K562 (cell line): ENCODE measurements around the gene MLKL. TPM values are rescaled to one million over a fixed set of nuclear protein-coding genes. Genes with fewer than 3 reads are reported as not detected.

Experiments used
- EP400 ChIP-seq: fragments of 450-650 bp; IDR thresholded peaks from 2 replicates; pipeline ENCODE4 v1.6.1; 2017; ENCODE audit warnings: antibody characterized with exemption, mild to moderate bottlenecking, moderate library complexity
- ETV1 ChIP-seq: fragments of 450-650 bp; conservative IDR thresholded peaks from 2 replicates; pipeline ENCODE4 v1.6.1; 2016; ENCODE audit warnings: missing genetic modification characterization, control low read depth, low read depth, missing compliant biosample characterization
- MCM2 ChIP-seq: fragments of 450-650 bp; IDR thresholded peaks from 2 replicates; pipeline ENCODE4 v1.6.1; 2017; ENCODE audit warnings: low read depth, mild to moderate bottlenecking
- MITF ChIP-seq: IDR thresholded peaks from 2 replicates; pipeline ENCODE4 v1.6.1; 2014; ENCODE audit warnings: antibody characterized with exemption
- NCOA6 ChIP-seq: fragments of 450-650 bp; IDR thresholded peaks from 2 replicates; pipeline ENCODE4 v1.6.1; 2017; ENCODE audit warnings: mild to moderate bottlenecking
- NFXL1 ChIP-seq: fragments of 450-650 bp; formaldehyde crosslinking; IDR thresholded peaks from 2 replicates; pipeline ENCODE4 v1.4.0; 2021; ENCODE audit warnings: mild to moderate bottlenecking
- NR2C2 ChIP-seq, 2 experiments: fragments of 200-800 bp in 1 of 2; sonication (Bioruptor generic) in 1 of 2; sonication (generic) in 1 of 2; formaldehyde crosslinking in 1 of 2; IDR thresholded peaks; 2 replicates each; pipeline versions ENCODE4 v1.6.1 to v1.8.0; 2016 to 2022; ENCODE audit warnings: mild to moderate bottlenecking in 1 of 2, missing compliant biosample characterization in 1 of 2, missing genetic modification characterization in 1 of 2, missing genetic modification reagents in 1 of 2
- RERE ChIP-seq: sonication (generic); formaldehyde crosslinking; IDR thresholded peaks from 2 replicates; pipeline ENCODE4 v1.8.0; 2023; ENCODE audit warnings: missing genetic modification reagents, mild to moderate bottlenecking, borderline replicate concordance
- TFE3 ChIP-seq: fragments of 450-650 bp; formaldehyde crosslinking; IDR thresholded peaks from 2 replicates; pipeline ENCODE4 v1.4.0; 2020; ENCODE audit warnings: mild to moderate bottlenecking, mixed read lengths
- ZBTB11 ChIP-seq, 3 experiments: fragments of 200-800 bp in 1 of 3; fragments of 250-450 bp in 1 of 3; fragments of 450-650 bp in 1 of 3; sonication (Bioruptor Pico) in 1 of 3; sonication (Bioruptor generic) in 1 of 3; formaldehyde crosslinking in 1 of 3; IDR thresholded peaks; 2 replicates each; pipeline versions ENCODE4 v1.6.1 to v1.8.0; 2016 to 2022; ENCODE audit warnings: mild to moderate bottlenecking in 2 of 3, missing genetic modification characterization in 2 of 3, missing compliant biosample characterization in 1 of 3, moderate library complexity in 1 of 3
- ZEB2 ChIP-seq: fragments of 450-650 bp; IDR thresholded peaks from 2 replicates; pipeline ENCODE4 v1.6.1; 2016
- ZNF511 ChIP-seq: sonication (generic); formaldehyde crosslinking; IDR thresholded peaks from 2 replicates; pipeline ENCODE4 v1.8.0; 2022; ENCODE audit warnings: mild to moderate bottlenecking, missing genetic modification reagents
- polyA plus RNA-seq, 8 experiments: library from polyadenylated mRNA; depleted of rRNA in 4 of 8; stranded (reverse) in 5 of 8; unstranded in 3 of 8; fragments of >200 nt; fragmentation: Nextera tagmentation in 2 of 8; fragmentation: Illumina TruSeq in 1 of 8; extraction: Ambion mirVana in 2 of 8; extraction: Trizol in 1 of 8; gene quantifications; 2 replicates each; pipeline versions ENCODE4 v1.2.1 to v1.2.3, GENCODE V29; 2011 to 2014; ENCODE audit warnings: inconsistent platforms in 1 of 8, missing spikeins in 1 of 8
- total RNA-seq, 7 experiments: library from RNA; depleted of rRNA in 6 of 7; stranded (reverse); fragments of >200 nt in 6 of 7; fragmentation: Illumina TruSeq in 2 of 7; extraction: Trizol in 2 of 7; gene quantifications; 2 replicates each; pipeline versions ENCODE4 v1.2.1 to v1.2.3, GENCODE V29; 2011 to 2021; ENCODE audit warnings: low replicate concordance in 1 of 7

The MLKL gene
- total and polyA plus RNA-seq, 9 of the 15 experiments (the other 6 are each of a cell fraction or from before 2014, with no cell fraction given): 1.6 to 6.1 (median 4.8) TPM

GRCh38 chr16:74667255-74667700, 33.4 kb downstream of the MLKL start (continued):
- TF ChIP-seq ZBTB11 (CRISPR knock-in tag; IDR thresholded peaks at IDR 0.05): no peak
- no peak for TF ChIP-seq MITF
- TF ChIP-seq TFE3 (CRISPR knock-in tag): no peak
- no peak for TF ChIP-seq ZNF511 (CRISPR knock-in tag)
- no peak for TF ChIP-seq NR2C2 (CRISPR knock-in tag; IDR thresholded peaks at IDR 0.05)
- 0 out of 2 replicates have a peak, but pooled peaks have one; percentile 33 for TF ChIP-seq NR2C2 (tag; IDR thresholded peaks at IDR 0.05)
- TF ChIP-seq ZEB2: no peak
- TF ChIP-seq EP400: no peak
- TF ChIP-seq ETV1 (tag): no peak
- TF ChIP-seq NCOA6: no peak
- no peak for TF ChIP-seq RERE (CRISPR knock-in tag)
- no peak for TF ChIP-seq NFXL1 (CRISPR knock-in tag)
- no peak for TF ChIP-seq MCM2
